Measurements from ENCODE around the gene DYNC1I1.
A peak's percentile ranks its signal among the peaks of the same experiment; 100 is the strongest.

The DYNC1I1 gene

DNA sequence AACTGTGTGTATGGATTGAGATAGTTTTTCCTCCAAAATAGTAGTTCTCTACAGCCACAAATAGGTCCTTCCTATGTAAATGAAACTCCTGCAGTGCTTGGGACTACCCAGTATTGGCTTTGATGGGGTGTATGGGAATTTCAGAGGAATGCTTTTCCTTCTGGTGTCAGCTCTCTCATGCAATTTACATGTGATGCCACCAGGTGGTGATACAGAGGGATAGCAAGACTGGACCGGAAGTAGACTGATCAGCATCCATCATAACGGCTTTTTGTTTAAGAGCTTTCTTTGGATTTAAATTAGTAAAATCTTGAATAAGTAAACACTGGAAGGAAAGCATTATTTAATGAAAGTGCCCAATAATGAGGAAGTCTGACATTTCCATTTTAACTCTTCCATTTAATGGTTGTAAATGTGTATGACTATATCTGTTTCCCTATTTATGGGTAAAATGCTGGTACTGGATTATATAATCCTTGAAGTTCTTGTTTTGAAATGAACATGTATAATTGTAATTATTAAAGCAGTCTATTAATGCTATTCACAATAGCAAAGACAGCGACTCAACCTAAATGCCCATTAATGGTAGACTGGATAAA lies 22.7 kb downstream of the DYNC1I1 start:
- peak; percentile 17 for DNase-seq

- no peak for DNase-seq
These were observed 24.3 kb downstream of the DYNC1I1 start for GRCh38 chr7:95796617-95797016.

DNA sequence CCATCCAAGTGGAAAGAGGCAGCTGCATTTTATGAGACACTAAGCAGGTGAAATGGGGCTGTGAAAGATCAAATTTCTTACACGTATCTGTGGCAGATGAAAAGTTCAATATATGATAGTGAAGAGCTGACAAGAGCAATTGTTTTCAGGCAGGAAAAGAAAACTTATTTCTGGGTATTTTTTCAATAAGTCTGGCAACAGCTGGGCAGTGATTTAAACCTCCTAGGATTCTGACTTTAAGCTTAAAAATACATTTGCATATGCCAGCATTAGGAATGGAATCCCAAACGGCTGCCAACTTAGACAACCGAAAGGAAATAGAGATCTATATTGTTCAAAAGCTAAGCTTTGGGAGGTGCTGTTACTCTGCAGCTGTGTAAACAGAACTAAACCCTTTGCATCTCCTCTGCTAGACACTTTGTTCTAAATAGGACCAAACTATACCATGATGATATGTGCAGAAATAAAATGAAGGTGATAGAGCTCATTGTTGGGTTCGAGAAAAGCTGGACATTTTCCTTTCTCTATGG lies 26.1 kb downstream of the DYNC1I1 start:
- DNase-seq, result no peak

GRCh38 chr7:95800787-95801186 lies 28.4 kb downstream of the DYNC1I1 start:
- no peak for DNase-seq

GRCh38 chr7:95802270-95802669 lies 29.9 kb downstream of the DYNC1I1 start:
- no peak for DNase-seq

DNA sequence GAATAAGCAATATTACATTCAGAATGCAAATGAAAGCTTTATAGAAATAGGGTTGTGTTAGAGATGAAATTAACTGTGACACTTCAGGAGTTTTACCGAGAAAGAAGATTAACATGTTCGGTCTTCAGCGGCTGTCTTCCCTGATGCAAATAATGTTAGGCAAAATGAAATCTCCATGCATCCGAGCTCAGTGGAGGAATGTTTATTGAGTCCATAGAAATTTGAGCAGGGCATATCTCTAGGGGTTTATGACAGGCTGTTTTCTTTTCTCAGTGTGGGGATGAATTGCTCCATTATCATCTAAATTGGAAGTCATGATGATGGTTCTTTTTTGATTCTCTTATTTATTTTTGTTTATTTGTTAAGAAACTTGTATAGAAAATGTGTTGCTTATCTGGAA lies 31.7 kb downstream of the DYNC1I1 start:
- no peak for DNase-seq

GRCh38 chr7:95805909-95806308 lies 33.6 kb downstream of the DYNC1I1 start:
- DNase-seq, result no peak

DNA sequence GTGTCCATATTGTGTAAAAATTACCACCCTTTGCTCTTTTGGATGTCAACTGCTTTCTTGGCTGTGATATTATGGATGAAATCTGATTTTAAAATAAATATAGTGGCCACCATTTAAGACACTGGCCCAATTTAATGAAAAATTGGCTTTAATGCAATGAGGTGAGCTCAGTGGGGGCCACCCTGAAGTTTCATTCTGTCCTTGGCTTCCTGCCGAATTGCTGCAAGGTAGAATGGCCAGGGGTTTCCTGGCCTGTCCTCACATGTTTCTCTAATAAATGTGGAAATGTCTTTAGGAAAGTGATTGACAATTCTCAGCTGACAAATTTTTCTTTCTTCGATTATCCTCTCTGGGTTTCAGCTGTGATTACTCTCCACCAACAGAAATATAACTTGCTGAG lies 36.0 kb downstream of the DYNC1I1 start:
- no peak for DNase-seq

GRCh38 chr7:95811846-95812445 lies 39.6 kb downstream of the DYNC1I1 start:
- DNase-seq, result no peak

DNA sequence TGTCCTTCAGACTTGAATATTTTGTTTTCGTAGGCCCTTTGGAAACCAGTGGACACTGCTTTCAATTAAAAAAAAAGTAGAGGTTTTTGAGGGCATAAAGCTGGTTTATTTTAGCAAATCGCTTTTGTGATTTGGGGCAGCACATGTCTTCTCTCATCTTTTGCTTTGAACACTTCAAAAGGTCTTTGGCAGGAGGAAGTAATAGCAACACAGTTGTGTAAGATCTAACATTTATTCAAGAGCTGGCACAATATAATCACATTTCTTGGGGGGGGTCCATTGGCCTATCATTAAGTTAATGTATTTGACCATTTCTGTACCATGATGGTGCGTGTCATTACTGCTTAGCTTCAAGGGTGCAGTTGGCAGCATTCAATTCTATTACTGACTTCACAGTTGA lies 42.4 kb downstream of the DYNC1I1 start:
- DNase-seq, result no peak

- DNase-seq, result no peak
These were observed 45.7 kb downstream of the DYNC1I1 start for GRCh38 chr7:95817866-95818640.

DNA sequence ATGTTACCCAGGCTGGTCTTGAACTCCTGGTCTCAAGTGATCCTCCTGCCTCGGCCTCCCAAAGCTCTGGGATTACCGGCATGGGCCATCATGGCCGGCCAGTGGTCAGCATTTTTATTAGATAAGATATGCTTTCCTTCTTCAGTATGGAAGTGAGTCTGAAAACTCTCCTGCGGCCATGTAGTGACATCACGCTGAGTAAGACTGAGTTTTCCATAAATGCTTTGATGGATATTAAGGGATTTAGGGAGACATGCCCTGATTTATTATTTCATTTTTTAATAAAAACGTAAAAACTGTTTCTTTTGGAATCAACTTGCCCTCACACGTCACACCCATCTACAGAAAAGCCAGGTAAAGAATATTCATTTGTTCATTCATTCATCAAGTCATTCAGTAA lies 48.4 kb downstream of the DYNC1I1 start:
- DNase-seq, result no peak

DNA sequence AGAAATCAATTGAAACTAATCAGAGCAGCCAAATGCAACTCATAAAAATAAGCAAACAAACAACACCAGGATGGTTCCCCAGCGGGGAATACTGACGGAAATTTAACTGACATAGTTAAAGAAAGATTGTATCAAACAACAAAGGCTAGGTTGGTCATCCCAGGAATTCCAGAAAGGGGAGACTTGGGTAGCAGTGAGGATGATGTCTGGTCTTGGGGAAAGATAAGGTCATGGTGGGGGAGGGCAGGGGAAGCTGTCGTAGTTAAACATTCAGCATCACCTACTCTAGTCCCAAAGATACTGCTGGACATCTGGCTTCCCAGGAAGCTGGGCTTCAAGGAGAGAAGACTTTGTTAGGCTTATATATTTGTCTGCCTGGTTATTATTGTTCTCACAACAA lies 50.4 kb downstream of the DYNC1I1 start:
- no peak for DNase-seq

GRCh38 chr7:95824616-95825015 lies 52.3 kb downstream of the DYNC1I1 start:
- no peak for DNase-seq

- no peak for DNase-seq
These were observed 56.8 kb downstream of the DYNC1I1 start for GRCh38 chr7:95828824-95829790.

DNA sequence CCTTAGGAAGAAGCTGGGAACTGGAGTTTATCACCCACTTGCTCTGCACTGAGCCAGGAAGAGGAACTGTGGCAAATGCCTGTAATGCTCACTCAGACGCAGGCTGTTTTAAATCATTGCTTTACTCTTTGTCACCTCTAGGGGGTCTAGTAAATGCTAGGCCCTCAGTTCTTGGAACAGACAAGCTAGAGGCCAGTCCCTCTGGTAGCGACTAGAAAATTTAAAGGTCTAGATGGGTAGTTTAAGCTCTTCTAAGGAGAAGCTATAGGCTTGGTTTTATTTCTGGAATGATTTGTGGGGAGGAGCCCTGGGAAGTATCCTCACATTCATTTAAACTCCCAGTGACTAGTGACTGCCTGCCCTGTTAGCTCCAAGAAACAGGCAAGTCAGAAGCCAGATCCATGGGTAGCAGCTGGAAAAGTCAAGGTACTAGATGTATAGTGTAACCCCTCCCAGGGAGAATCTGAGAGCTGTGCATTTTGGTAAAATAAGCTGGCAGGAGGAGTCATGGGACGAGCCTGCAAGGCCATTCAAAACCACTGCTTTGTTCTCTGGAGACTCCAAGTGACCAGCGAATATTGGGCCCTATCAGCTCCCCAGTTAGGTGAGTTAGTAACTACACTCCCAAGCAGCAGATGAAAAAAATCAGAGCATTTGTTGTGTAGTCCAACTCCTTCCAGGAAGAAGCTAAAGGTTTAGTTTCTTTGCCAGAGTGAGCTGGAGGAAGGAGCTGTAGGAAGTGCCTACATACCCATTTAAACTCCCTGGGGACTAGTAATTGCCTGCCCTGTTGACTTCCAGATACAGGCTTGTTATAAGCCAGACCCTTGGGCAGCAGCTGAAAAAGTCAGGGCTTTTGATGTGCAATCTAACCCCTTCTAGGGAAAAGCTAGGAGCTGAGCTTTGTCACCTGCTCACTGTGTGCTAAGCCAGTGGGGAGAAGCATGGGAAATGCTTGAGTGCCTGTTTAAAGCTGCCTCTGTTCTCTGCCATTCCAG lies 68.9 kb downstream of the DYNC1I1 start:
- DNase-seq, result peak; percentile 48

DNA sequence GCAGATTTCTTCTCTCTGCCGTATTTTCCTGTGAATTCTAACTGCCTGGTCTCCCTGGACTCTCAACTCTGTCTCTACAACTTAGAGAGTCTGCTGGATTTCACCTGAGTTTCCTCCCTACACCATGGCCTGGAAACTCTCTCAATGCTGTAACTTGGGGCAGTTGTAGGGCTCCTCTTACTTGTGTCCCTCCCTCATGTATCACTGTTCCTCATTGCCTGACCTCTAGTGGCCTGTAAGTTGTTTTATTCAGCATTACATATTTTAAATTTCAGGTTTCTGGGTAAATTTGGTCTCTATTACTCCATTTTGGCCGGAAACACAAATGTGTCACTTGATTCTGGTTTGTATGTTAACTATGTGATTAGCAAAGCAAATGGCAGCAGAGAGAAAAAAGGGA lies 70.9 kb downstream of the DYNC1I1 start:
- DNase-seq, result no peak

- DNase-seq, result no peak
These were observed 72.7 kb downstream of the DYNC1I1 start for GRCh38 chr7:95845007-95845406.

GRCh38 chr7:95847061-95847460 lies 74.7 kb downstream of the DYNC1I1 start:
- no peak for DNase-seq

GRCh38 chr7:95859429-95859828 lies 87.1 kb downstream of the DYNC1I1 start:
- no peak for DNase-seq

GRCh38 chr7:95861041-95861440 lies 88.7 kb downstream of the DYNC1I1 start:
- no peak for DNase-seq

- DNase-seq, result no peak
These were observed 91.3 kb downstream of the DYNC1I1 start for GRCh38 chr7:95863623-95864022.

Data from MV-4-11 (cell line).